HG03039 (cell line): Measurements from ENCODE around the gene TGFBR1.

Source experiments
- ATAC-seq: cut with Tn5 transposase; IDR thresholded peaks from one replicate; pipeline ENCODE4 v1.9.1; 2021; ENCODE audit warnings: mild to moderate bottlenecking, moderate library complexity; ENCODE audit not compliant: unreplicated experiment

TGFBR1 gene

GRCh38 chr9:99105152-99106043 lies 485 bp downstream of the TGFBR1 start:
- peak; percentile 53 for ATAC-seq

- no peak for ATAC-seq
These were observed 1.1 kb downstream of the TGFBR1 start for GRCh38 chr9:99106044-99106375.

- ATAC-seq: no peak
These were observed 2.5 kb downstream of the TGFBR1 start for GRCh38 chr9:99107421-99107820.

- no peak for ATAC-seq
These were observed 3.2 kb downstream of the TGFBR1 start for GRCh38 chr9:99108131-99108530.

- ATAC-seq: no peak
These were observed 4.6 kb downstream of the TGFBR1 start for GRCh38 chr9:99109522-99109921.

- ATAC-seq: no peak
These were observed 8.0 kb downstream of the TGFBR1 start for GRCh38 chr9:99112750-99113413.

- ATAC-seq: no peak
These were observed 8.6 kb downstream of the TGFBR1 start for GRCh38 chr9:99113414-99114048.

- no peak for ATAC-seq
These were observed 9.1 kb downstream of the TGFBR1 start for GRCh38 chr9:99114049-99114440.

- ATAC-seq: no peak
These were observed 10.1 kb downstream of the TGFBR1 start for GRCh38 chr9:99114846-99115500.

GRCh38 chr9:99116003-99116411 lies 11.1 kb downstream of the TGFBR1 start:
- no peak for ATAC-seq

- peak; percentile 97 for ATAC-seq
These were observed 14.0 kb downstream of the TGFBR1 start for GRCh38 chr9:99118782-99119466.

GRCh38 chr9:99119976-99120655 lies 15.2 kb downstream of the TGFBR1 start:
- no peak for ATAC-seq

GRCh38 chr9:99121604-99122003 lies 16.7 kb downstream of the TGFBR1 start:
- no peak for ATAC-seq

- no peak for ATAC-seq
These were observed 19.8 kb downstream of the TGFBR1 start for GRCh38 chr9:99124534-99125255.

GRCh38 chr9:99125446-99125845 lies 20.5 kb downstream of the TGFBR1 start:
- no peak for ATAC-seq

GRCh38 chr9:99126312-99126711 lies 21.4 kb downstream of the TGFBR1 start:
- ATAC-seq: no peak

GRCh38 chr9:99127356-99128132 lies 22.6 kb downstream of the TGFBR1 start:
- peak; percentile 39 for ATAC-seq

GRCh38 chr9:99128133-99128406 lies 23.2 kb downstream of the TGFBR1 start:
- ATAC-seq: peak; percentile 41

- ATAC-seq: no peak
These were observed 24.2 kb downstream of the TGFBR1 start for GRCh38 chr9:99129091-99129490.
